HG02798 (cell line): Measurements from ENCODE around the gene SH3D19.
"Not testable (repeated sequence)": the region's sequence is repeated elsewhere in the genome, so short reads cannot be mapped to it uniquely, and the experiment has no call there.

Source experiments
- ATAC-seq: cut with Tn5 transposase; IDR thresholded peaks from one replicate; pipeline ENCODE4 v1.9.1; 2021; ENCODE audit warnings: mild to moderate bottlenecking; ENCODE audit not compliant: unreplicated experiment, poor library complexity

Gene SH3D19

GRCh38 chr4:151284534-151285245 is 40.7 kb downstream of the SH3D19 start:
- no peak for ATAC-seq

- ATAC-seq = peak; percentile 45
Observed at GRCh38 chr4:151276787-151277562, 48.4 kb downstream of the SH3D19 start, which contains the start of gene PRSS48. Gene PRSS48, plus strand, starts transcription at chr4:151277161. Its CDS starts 12 bp downstream, at chr4:151277173.

- not testable (repeated sequence) for ATAC-seq
Observed at GRCh38 chr4:151268905-151269304, 56.5 kb downstream of the SH3D19 start.

GRCh38 chr4:151267822-151268535 is 57.4 kb downstream of the SH3D19 start:
- no peak for ATAC-seq

- ATAC-seq = no peak
Observed at GRCh38 chr4:151267104-151267503, 58.3 kb downstream of the SH3D19 start.

- ATAC-seq = no peak
Observed at GRCh38 chr4:151266497-151266896, 58.9 kb downstream of the SH3D19 start.

GRCh38 chr4:151263455-151263854 is 62.0 kb downstream of the SH3D19 start:
- no peak for ATAC-seq

GRCh38 chr4:151260526-151260925 is 64.9 kb downstream of the SH3D19 start:
- ATAC-seq = no peak

- no peak for ATAC-seq
Observed at GRCh38 chr4:151259752-151260151, 65.7 kb downstream of the SH3D19 start.

- no peak for ATAC-seq
Observed at GRCh38 chr4:151257704-151258103, 67.7 kb downstream of the SH3D19 start.

GRCh38 chr4:151256134-151256533 is 69.3 kb downstream of the SH3D19 start:
- ATAC-seq = no peak

GRCh38 chr4:151255680-151256079 is 69.7 kb downstream of the SH3D19 start:
- not testable (repeated sequence) for ATAC-seq

GRCh38 chr4:151255226-151255625 is 70.2 kb downstream of the SH3D19 start:
- not testable (repeated sequence) for ATAC-seq

- no peak for ATAC-seq
Observed at GRCh38 chr4:151251603-151252304, 73.7 kb downstream of the SH3D19 start.

GRCh38 chr4:151250706-151251105 is 74.7 kb downstream of the SH3D19 start:
- no peak for ATAC-seq

- ATAC-seq = no peak
Observed at GRCh38 chr4:151248519-151248918, 76.9 kb downstream of the SH3D19 start.

GRCh38 chr4:151247395-151247794 is 78.0 kb downstream of the SH3D19 start:
- no peak for ATAC-seq

- ATAC-seq = no peak
Observed at GRCh38 chr4:151246742-151247141, 78.7 kb downstream of the SH3D19 start.

GRCh38 chr4:151242305-151242704 is 83.1 kb downstream of the SH3D19 start:
- ATAC-seq = no peak

GRCh38 chr4:151239608-151240007 is 85.8 kb downstream of the SH3D19 start:
- no peak for ATAC-seq
